Breast epithelium (tissue), 4 donors: ENCODE measurements around the gene SSTR3. TPM values are rescaled to one million over a fixed set of nuclear protein-coding genes. Genes with fewer than 3 reads are reported as not detected.

Experiments used
- DNase-seq, 2 donors: peaks; one replicate each; pipeline ENCODE4 v3.0.0-alpha.2; 2019; ENCODE audit warnings: low spot score in 2 of 2
- H3K27ac ChIP-seq, 2 donors: fragments of 200-600 bp; sonication (generic) in 1 of 2; one replicate each; pipeline ENCODE4 v1.5.1; 2016 to 2019; ENCODE audit warnings: mild to moderate bottlenecking in 1 of 2
- H3K27me3 ChIP-seq, 2 donors: fragments of 200-600 bp; sonication (generic) in 1 of 2; one replicate each; pipeline versions ENCODE4 v1.5.1 to v1.6.0; 2017 to 2019; ENCODE audit warnings: control low read depth in 1 of 2, mild to moderate bottlenecking in 1 of 2
- H3K36me3 ChIP-seq: fragments of 200-600 bp; one replicate; pipeline ENCODE4 v1.5.1; 2019
- H3K4me1 ChIP-seq, 2 donors: fragments of 200-600 bp; sonication (generic); one replicate each; pipeline ENCODE4 v1.5.1; 2016 to 2019; ENCODE audit warnings: control low read depth in 1 of 2
- H3K4me3 ChIP-seq, 3 donors: fragments of 200-600 bp; sonication (generic); 1 replicate in 2 of 3; 2 replicates in 1 of 3; pipeline ENCODE4 v1.5.1; 2016 to 2019; ENCODE audit warnings: mild to moderate bottlenecking in 3 of 3, moderate library complexity in 2 of 3
- H3K9me3 ChIP-seq, 2 donors: fragments of 200-600 bp; sonication (generic) in 1 of 2; one replicate each; pipeline ENCODE4 v1.5.1; 2016 to 2019; ENCODE audit warnings: control low read depth in 1 of 2
- CTCF ChIP-seq, 3 donors: fragments of 450-650 bp; IDR thresholded peaks; one replicate each; pipeline ENCODE4 v1.5.1; 2016 to 2017; ENCODE audit warnings: antibody characterized with exemption in 3 of 3, mild to moderate bottlenecking in 3 of 3, moderate library complexity in 3 of 3
- POLR2A ChIP-seq: fragments of 450-650 bp; IDR thresholded peaks from one replicate; pipeline ENCODE4 v1.6.1; 2016; ENCODE audit warnings: antibody characterized with exemption, mild to moderate bottlenecking, moderate library complexity
- POLR2AphosphoS5 ChIP-seq, 3 donors: sonication (generic); formaldehyde crosslinking; IDR thresholded peaks; one replicate each; pipeline ENCODE4 v1.6.1; 2017; ENCODE audit warnings: antibody characterized with exemption in 3 of 3
- intact Hi-C: fragments of 100-400 bp; cut with DNase I; formaldehyde crosslinking; loops from one replicate; pipeline ENCODE4 v1.15.1; 2023; ENCODE audit warnings: low total_unique reads
- total RNA-seq, 3 donors: library from RNA; depleted of rRNA; stranded (reverse); fragments of >200 nt; gene quantifications; one replicate each; pipeline ENCODE4 v1.1.0, GENCODE V29; 2016

SSTR3 gene
- total RNA-seq, 3 donors from 2014 or later = not detected

- H3K4me3 ChIP-seq = no peak overlapping the region
- intact Hi-C loops = no loop called here
- H3K36me3 ChIP-seq = no peaks in the 10 kb centered on the region
- TF ChIP-seq POLR2AphosphoS5 (IDR thresholded peaks at IDR 0.05) (no peak), CTCF (IDR thresholded peaks at IDR 0.05) (no peak), POLR2A (no peak)
- no peaks in the 10 kb centered on the region for H3K27me3 ChIP-seq
- no peaks in the 10 kb centered on the region for H3K4me1 ChIP-seq
- no peak overlapping the region for H3K27ac ChIP-seq
- no peaks in the 10 kb centered on the region for H3K9me3 ChIP-seq
- DNase-seq = no peak
These were observed 3.6 kb upstream of the SSTR3 start for GRCh38 chr22:37215890-37216289.

GRCh38 chr22:37214731-37215030, 2.4 kb upstream of the SSTR3 start:
- intact Hi-C loops = no loop called here
- H3K4me3 ChIP-seq = no peak overlapping the region
- TF ChIP-seq POLR2A = no peak
- no peak for TF ChIP-seq CTCF (IDR thresholded peaks at IDR 0.05)
- TF ChIP-seq POLR2AphosphoS5 (IDR thresholded peaks at IDR 0.05) = no peak
- no peaks in the 10 kb centered on the region for H3K36me3 ChIP-seq
- H3K27me3 ChIP-seq = no peaks in the 10 kb centered on the region
- no peak overlapping the region for H3K27ac ChIP-seq
- H3K4me1 ChIP-seq = no peaks in the 10 kb centered on the region
- no peaks in the 10 kb centered on the region for H3K9me3 ChIP-seq
- no peak for DNase-seq

GRCh38 chr22:37213941-37214730, 1.9 kb upstream of the SSTR3 start:
- Histone ChIP-seq H3K4me3 (no peak overlapping the region), H3K4me1 (no peaks in the 10 kb centered on the region), H3K36me3 (no peaks in the 10 kb centered on the region), H3K27me3 (no peaks in the 10 kb centered on the region), H3K9me3 (no peaks in the 10 kb centered on the region), H3K27ac (no peak overlapping the region)
- no peak for DNase-seq
- no peak for TF ChIP-seq POLR2A
- TF ChIP-seq CTCF (IDR thresholded peaks at IDR 0.05) = no peak
- no peak for TF ChIP-seq POLR2AphosphoS5 (IDR thresholded peaks at IDR 0.05)
- intact Hi-C loops = no loop called here

GRCh38 chr22:37213218-37213855, 1.1 kb upstream of the SSTR3 start:
- Histone ChIP-seq H3K9me3 (no peaks in the 10 kb centered on the region), H3K4me1 (no peaks in the 10 kb centered on the region), H3K27ac (no peak overlapping the region), H3K27me3 (no peaks in the 10 kb centered on the region), H3K4me3 (no peak overlapping the region), H3K36me3 (no peaks in the 10 kb centered on the region)
- no peak for DNase-seq
- intact Hi-C loops = no loop called here
- TF ChIP-seq POLR2A = no peak
- TF ChIP-seq CTCF (IDR thresholded peaks at IDR 0.05) = no peak
- no peak for TF ChIP-seq POLR2AphosphoS5 (IDR thresholded peaks at IDR 0.05)

GRCh38 chr22:37211866-37212173, 457 bp downstream of the SSTR3 start:
- H3K27ac ChIP-seq = no peak overlapping the region
- intact Hi-C loops = no loop called here
- no peaks in the 10 kb centered on the region for H3K36me3 ChIP-seq
- no peaks in the 10 kb centered on the region for H3K4me1 ChIP-seq
- no peak overlapping the region for H3K4me3 ChIP-seq
- DNase-seq = no peak
- TF ChIP-seq POLR2AphosphoS5 (IDR thresholded peaks at IDR 0.05) (no peak), POLR2A (no peak), CTCF (IDR thresholded peaks at IDR 0.05) (no peak)
- H3K9me3 ChIP-seq = no peaks in the 10 kb centered on the region
- H3K27me3 ChIP-seq = no peaks in the 10 kb centered on the region
